Glutamatergic neuron (in vitro differentiated cells): Measurements from ENCODE around the gene TXNDC5. TPM values are rescaled to one million over a fixed set of nuclear protein-coding genes. Genes with fewer than 3 reads are reported as not detected.
"Not testable (repeated sequence)": the region's sequence is repeated elsewhere in the genome, so short reads cannot be mapped to it uniquely, and the experiment has no call there.

Experiments
- DNase-seq: peaks from one replicate; pipeline ENCODE4 v3.0.0; 2022
- H3K27ac Mint-ChIP-seq: one replicate; pipeline ENCODE4 v1.8.0; 2020; ENCODE audit warnings: mild to moderate bottlenecking, mixed read lengths, inconsistent platforms; ENCODE audit not compliant: unreplicated experiment
- H3K27me3 Mint-ChIP-seq: one replicate; pipeline ENCODE4 v1.8.0; 2020; ENCODE audit warnings: mild to moderate bottlenecking, moderate library complexity, mixed read lengths, inconsistent platforms; ENCODE audit not compliant: unreplicated experiment
- H3K36me3 Mint-ChIP-seq: one replicate; pipeline ENCODE4 v1.8.0; 2020; ENCODE audit warnings: mild to moderate bottlenecking, mixed read lengths, inconsistent platforms; ENCODE audit not compliant: unreplicated experiment
- H3K4me1 Mint-ChIP-seq: one replicate; pipeline ENCODE4 v1.8.0; 2020; ENCODE audit warnings: mild to moderate bottlenecking, low read depth, mixed read lengths, inconsistent platforms; ENCODE audit not compliant: unreplicated experiment
- H3K4me3 Mint-ChIP-seq: one replicate; pipeline ENCODE4 v1.8.0; 2020; ENCODE audit warnings: mild to moderate bottlenecking, mixed read lengths, inconsistent platforms; ENCODE audit not compliant: unreplicated experiment
- H3K9me3 Mint-ChIP-seq: one replicate; pipeline ENCODE4 v1.8.0; 2020; ENCODE audit warnings: mild to moderate bottlenecking, moderate library complexity, mixed read lengths, inconsistent platforms; ENCODE audit not compliant: unreplicated experiment
- CTCF ChIP-seq: fragments of 200-600 bp; sonication (generic); IDR thresholded peaks from one replicate; pipeline ENCODE4 v1.5.0; 2021; ENCODE audit not compliant: partially characterized antibody, unreplicated experiment
- total RNA-seq: library from RNA; stranded (reverse); fragmentation: NEBNext Ultra II Directional; extraction: Animal tissue kit (Norgen Biotek cat#: 25700); gene quantifications from one replicate; pipeline ENCODE4 v1.2.1, GENCODE V29; 2021; ENCODE audit not compliant: unreplicated experiment

Gene TXNDC5
- total RNA-seq, 1 donor from 2014 or later: 25.3 TPM

- Mint-ChIP-seq H3K9me3 (peaks cover 3% of the 10 kb centered on the region), H3K4me3 (no peak overlapping the region), H3K27ac (no peak overlapping the region), H3K36me3 (peaks cover 16% of the 10 kb centered on the region), H3K4me1 (peaks cover 7% of the 10 kb centered on the region), H3K27me3 (peaks cover 1% of the 10 kb centered on the region)
- no peak for DNase-seq
- no peak for TF ChIP-seq CTCF
Observed at GRCh38 chr6:7894262-7895124, 16.1 kb downstream of the TXNDC5 start.

- TF ChIP-seq CTCF: no peak
- Mint-ChIP-seq H3K9me3 (no peaks in the 10 kb centered on the region), H3K4me1 (peaks cover 2% of the 10 kb centered on the region), H3K36me3 (peaks cover 13% of the 10 kb centered on the region), H3K27ac (no peak overlapping the region), H3K27me3 (peaks cover 1% of the 10 kb centered on the region), H3K4me3 (no peak overlapping the region)
- DNase-seq: no peak
Observed at GRCh38 chr6:7893342-7893741, 17.2 kb downstream of the TXNDC5 start.

GRCh38 chr6:7892367-7892766, 18.2 kb downstream of the TXNDC5 start:
- not testable (repeated sequence) for H3K27me3 Mint-ChIP-seq

GRCh38 chr6:7891078-7891872, 19.3 kb downstream of the TXNDC5 start:
- H3K27me3 Mint-ChIP-seq: peaks cover 3% of the 10 kb centered on the region
- no peak overlapping the region for H3K4me3 Mint-ChIP-seq
- H3K36me3 Mint-ChIP-seq: peaks cover 18% of the 10 kb centered on the region
- DNase-seq: no peak
- no peaks in the 10 kb centered on the region for H3K9me3 Mint-ChIP-seq
- no peak overlapping the region for H3K27ac Mint-ChIP-seq
- no peak for TF ChIP-seq CTCF
- H3K4me1 Mint-ChIP-seq: peaks cover 4% of the 10 kb centered on the region

More at GRCh38 chr6:7892367-7892766, 18.2 kb downstream of the TXNDC5 start:
- H3K36me3 Mint-ChIP-seq: peaks cover 18% of the 10 kb centered on the region
- not testable (repeated sequence) for H3K9me3 Mint-ChIP-seq, DNase-seq, H3K4me1 Mint-ChIP-seq, H3K4me3 Mint-ChIP-seq, H3K27ac Mint-ChIP-seq

- Mint-ChIP-seq H3K27me3 (peaks cover 3% of the 10 kb centered on the region), H3K27ac (no peak overlapping the region), H3K4me1 (peaks cover 4% of the 10 kb centered on the region), H3K36me3 (peaks cover 18% of the 10 kb centered on the region), H3K9me3 (peaks cover 1% of the 10 kb centered on the region), H3K4me3 (no peak overlapping the region)
- DNase-seq: no peak
- no peak for TF ChIP-seq CTCF
Observed at GRCh38 chr6:7888587-7889357, 21.8 kb downstream of the TXNDC5 start.
